PC-9 (cell line): ENCODE results near the gene CNPY3. TPM values are rescaled to one million over a fixed set of nuclear protein-coding genes. Genes with fewer than 3 reads are reported as not detected.
"Not testable (repeated sequence)": the region's sequence is repeated elsewhere in the genome, so short reads cannot be mapped to it uniquely, and the experiment has no call there.

ENCODE experiments used
- BruUV-seq: library from RNA; stranded (reverse); fragments of 400-500 nt; replicated peaks from 2 replicates; lab custom pipeline; 2021; lab: Mats Ljungman, UMichigan
- CTCF ChIA-PET: fragments of 300-600 bp; sonication (Branson Sonifier 250); formaldehyde crosslinking; loops from one replicate; lab custom pipeline; 2022; ENCODE audit warnings: antibody characterized with exemption; lab: Charles Lee
- POLR2A ChIA-PET: fragments of 300-600 bp; sonication (Branson Sonifier 250); formaldehyde crosslinking; loops from one replicate; lab custom pipeline; 2022; ENCODE audit warnings: antibody characterized with exemption; ENCODE audit not compliant: unreplicated experiment; lab: Charles Lee
- DNase-seq, 2 experiments: peaks; one replicate each; pipeline versions ENCODE4 v3.0.0 to v3.0.0-alpha.2; 2015 to 2022; ENCODE audit warnings: mixed read lengths in 1 of 2
- H2AFZ ChIP-seq: fragments of 200-600 bp; sonication (generic); 2 replicates; pipeline ENCODE4 v1.8.1; 2017; ENCODE audit warnings: antibody characterized with exemption
- H3F3A ChIP-seq: fragments of 200-600 bp; sonication (generic); 2 replicates; pipeline ENCODE4 v1.8.1; 2017; ENCODE audit warnings: antibody characterized with exemption, mild to moderate bottlenecking, low read depth; ENCODE audit not compliant: insufficient read depth
- H3K27ac ChIP-seq: fragments of 200-600 bp; sonication (generic); 2 replicates; pipeline ENCODE4 v1.6.1; 2016; ENCODE audit warnings: mixed run types
- H3K27me3 ChIP-seq: fragments of 200-600 bp; sonication (generic); 2 replicates; pipeline ENCODE4 v1.6.1; 2016; ENCODE audit warnings: low read depth, mixed run types; ENCODE audit not compliant: insufficient read depth
- H3K36me3 ChIP-seq: fragments of 200-600 bp; sonication (generic); 2 replicates; pipeline ENCODE4 v1.6.1; 2016; ENCODE audit warnings: low read depth, mixed run types
- H3K4me1 ChIP-seq: fragments of 200-600 bp; sonication (generic); replicated peaks from 2 replicates; pipeline ENCODE4 v1.6.1; 2016; ENCODE audit warnings: mixed run types; ENCODE audit not compliant: insufficient read depth
- H3K4me2 ChIP-seq: fragments of 200-600 bp; sonication (generic); 2 replicates; pipeline ENCODE4 v1.6.1; 2017; ENCODE audit warnings: mixed run types
- H3K4me3 ChIP-seq: fragments of 200-600 bp; sonication (generic); 2 replicates; pipeline ENCODE4 v1.6.1; 2016; ENCODE audit warnings: mixed run types
- H3K79me2 ChIP-seq: fragments of 200-600 bp; sonication (generic); 2 replicates; pipeline ENCODE4 v1.6.1; 2017; ENCODE audit warnings: low read depth, mixed run types
- H3K9me2 ChIP-seq: fragments of 200-600 bp; sonication (generic); 2 replicates; pipeline ENCODE4 v1.8.1; 2017; ENCODE audit warnings: mild to moderate bottlenecking; ENCODE audit not compliant: insufficient read depth
- H3K9me3 ChIP-seq: fragments of 200-600 bp; sonication (generic); 2 replicates; pipeline ENCODE4 v1.8.1; 2016; ENCODE audit warnings: low read depth; ENCODE audit not compliant: insufficient read depth
- H4K20me1 ChIP-seq: fragments of 200-600 bp; sonication (generic); 2 replicates; pipeline ENCODE4 v1.8.1; 2017; ENCODE audit not compliant: insufficient read depth
- EZH2 ChIP-seq: fragments of 200-600 bp; sonication (generic); IDR thresholded peaks from 2 replicates; pipeline ENCODE4 v1.8.0; 2017; ENCODE audit warnings: antibody characterized with exemption, low read depth
- intact Hi-C: fragments of 100-400 bp; cut with micrococcal nuclease; formaldehyde crosslinking; loops from one replicate; pipeline ENCODE4 v1.10.0; 2022; ENCODE audit not compliant: unreplicated experiment
- total RNA-seq: library from RNA; stranded (reverse); gene quantifications from 2 replicates; pipeline ENCODE4 v1.2.3, GENCODE V29; 2021
- TF ChIP-seq, protein P1 (sequence below): fragments of 200-600 bp; sonication (generic); conservative IDR thresholded peaks from 2 replicates; pipeline ENCODE4 v1.6.1; 2017; ENCODE audit warnings: mixed run types, antibody characterized with exemption, mild to moderate bottlenecking, moderate library complexity

The CNPY3 gene
- total RNA-seq, 1 experiment from 2014 or later: 47.7 TPM

DNA sequence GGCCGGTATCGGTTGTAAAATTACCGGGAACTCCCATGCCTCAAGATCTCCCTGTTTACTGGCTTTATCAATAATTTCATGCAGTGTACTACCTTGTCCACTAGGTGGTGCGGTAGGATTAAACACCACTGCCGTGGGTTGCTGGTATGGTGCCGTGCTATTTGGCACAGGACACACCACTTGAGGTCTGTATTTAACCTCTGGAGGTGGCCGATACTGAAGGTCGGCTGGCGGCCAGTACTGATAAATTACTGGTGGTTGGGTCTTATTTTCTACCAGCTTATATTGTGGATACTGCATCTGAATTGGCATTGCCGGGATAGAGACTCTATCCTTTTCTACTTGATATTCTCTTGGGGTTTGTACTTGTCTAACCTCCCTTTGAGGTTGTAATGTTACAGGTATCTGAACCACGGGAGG lies 27.7 kb upstream of the CNPY3 start:
- Histone ChIP-seq H4K20me1 (no peaks in the 10 kb centered on the region), H3K4me2 (peak overlapping the region; percentile 22; the same call in 1 of the 2 replicates), H3K4me1 (no peaks in the 10 kb centered on the region), H3K27me3 (peaks cover 4% of the 10 kb centered on the region; the same call in 1 of the 2 replicates), H3K9me3 (no peaks in the 10 kb centered on the region), H3K79me2 (no peaks in the 10 kb centered on the region), H3K9me2 (no peaks in the 10 kb centered on the region), H3K27ac (no peak overlapping the region), H3F3A (no peaks in the 10 kb centered on the region; the same call in 1 of the 2 replicates), H3K4me3 (no peak overlapping the region), H2AFZ (no peak overlapping the region), H3K36me3 (no peaks in the 10 kb centered on the region)
- no TSS peak for BruUV-seq
- DNase-seq: peak; percentile 68 to 77
- ChIA-PET CTCF (no interaction called here), POLR2A (no interaction called here)
- intact Hi-C loops: loop anchor here (2.0 to 10.0 kb wide), 4 partner anchors 113 to 1553 kb away; partner anchors contain the start of genes KLHDC3 and MEA1
- TF ChIP-seq EZH2: no peak
- TF ChIP-seq, protein P1, sequence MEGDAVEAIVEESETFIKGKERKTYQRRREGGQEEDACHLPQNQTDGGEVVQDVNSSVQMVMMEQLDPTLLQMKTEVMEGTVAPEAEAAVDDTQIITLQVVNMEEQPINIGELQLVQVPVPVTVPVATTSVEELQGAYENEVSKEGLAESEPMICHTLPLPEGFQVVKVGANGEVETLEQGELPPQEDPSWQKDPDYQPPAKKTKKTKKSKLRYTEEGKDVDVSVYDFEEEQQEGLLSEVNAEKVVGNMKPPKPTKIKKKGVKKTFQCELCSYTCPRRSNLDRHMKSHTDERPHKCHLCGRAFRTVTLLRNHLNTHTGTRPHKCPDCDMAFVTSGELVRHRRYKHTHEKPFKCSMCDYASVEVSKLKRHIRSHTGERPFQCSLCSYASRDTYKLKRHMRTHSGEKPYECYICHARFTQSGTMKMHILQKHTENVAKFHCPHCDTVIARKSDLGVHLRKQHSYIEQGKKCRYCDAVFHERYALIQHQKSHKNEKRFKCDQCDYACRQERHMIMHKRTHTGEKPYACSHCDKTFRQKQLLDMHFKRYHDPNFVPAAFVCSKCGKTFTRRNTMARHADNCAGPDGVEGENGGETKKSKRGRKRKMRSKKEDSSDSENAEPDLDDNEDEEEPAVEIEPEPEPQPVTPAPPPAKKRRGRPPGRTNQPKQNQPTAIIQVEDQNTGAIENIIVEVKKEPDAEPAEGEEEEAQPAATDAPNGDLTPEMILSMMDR: peak; percentile 95

DNA sequence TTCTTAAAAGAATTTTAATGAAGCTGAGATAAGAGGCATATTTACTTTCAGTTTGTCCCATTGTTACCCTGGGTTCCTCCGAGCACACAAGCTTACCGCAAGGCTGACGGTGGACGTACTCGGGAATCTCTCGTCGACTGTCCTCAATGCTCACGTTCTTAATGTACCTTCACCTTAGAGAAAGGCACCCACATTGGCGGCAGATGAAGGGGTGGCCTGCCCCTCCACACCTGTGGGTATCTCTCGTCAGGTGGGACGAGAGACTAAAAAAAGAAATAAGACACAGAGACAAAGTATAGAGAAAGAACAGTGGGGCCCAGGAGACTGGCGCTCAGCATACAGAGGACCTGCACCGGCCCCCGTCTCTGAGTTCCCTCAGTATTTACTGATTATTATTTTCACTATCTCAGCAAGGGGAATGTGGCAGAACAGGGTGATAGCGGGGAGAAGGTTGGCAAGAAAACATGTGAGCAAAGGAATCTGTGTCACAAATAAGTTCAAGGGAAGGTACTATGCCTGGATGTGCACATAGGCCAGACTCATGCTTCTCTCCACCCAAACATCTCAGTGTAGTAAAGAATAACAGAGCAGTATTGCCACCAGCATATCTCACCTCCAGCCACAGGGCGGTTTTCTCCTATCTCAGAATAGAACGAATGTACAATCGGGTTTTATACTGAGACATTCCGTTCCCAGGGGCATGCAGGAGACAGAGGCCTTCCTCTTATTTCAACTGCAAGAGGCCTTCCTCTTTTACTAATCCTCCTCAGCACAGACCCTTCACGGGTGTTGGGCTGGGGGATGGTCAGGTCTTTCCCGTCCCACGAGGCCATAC lies 26.6 kb upstream of the CNPY3 start:
- H4K20me1 ChIP-seq, BruUV-seq, DNase-seq, H3K36me3 ChIP-seq, H3K9me3 ChIP-seq, H3K79me2 ChIP-seq, H3K4me3 ChIP-seq, CTCF ChIA-PET, H3K27ac ChIP-seq, H3K4me1 ChIP-seq, H3F3A ChIP-seq, H2AFZ ChIP-seq, H3K27me3 ChIP-seq, H3K4me2 ChIP-seq, H3K9me2 ChIP-seq: not testable (repeated sequence)
- POLR2A ChIA-PET: interaction anchor here (0.7 kb wide), 1 partner anchor 24 kb away, joined by 11 read pairs; no protein-coding TSS in a partner anchor
- intact Hi-C loops: loop anchor here (10.0 kb wide), 3 partner anchors 112 to 1552 kb away; partner anchors contain the start of genes KLHDC3 and MEA1

DNA sequence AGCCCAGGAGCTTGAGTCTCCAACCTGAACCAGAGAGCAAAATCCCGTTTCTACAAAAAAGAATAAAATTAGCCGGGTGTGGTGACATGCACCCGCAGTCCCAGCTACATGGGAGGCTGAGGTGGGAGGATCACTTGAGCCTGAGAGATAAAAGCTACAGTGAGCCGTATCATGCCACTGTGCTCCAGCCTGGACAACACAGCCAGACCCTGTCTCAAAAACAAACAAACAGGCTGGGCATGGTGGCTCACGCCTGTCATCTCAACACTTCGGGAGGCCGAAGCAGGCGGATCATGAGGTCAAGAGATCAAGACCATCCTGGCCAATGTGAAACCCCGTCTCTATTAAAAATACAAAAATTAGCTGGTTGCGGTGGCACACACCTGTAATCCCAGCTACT lies 24.8 kb upstream of the CNPY3 start:
- CTCF ChIA-PET: no interaction called here
- no TSS peak for BruUV-seq
- POLR2A ChIA-PET: no interaction called here

More for the DNA sequence above, 24.8 kb upstream of the CNPY3 start:
- H3K9me3 ChIP-seq: no peaks in the 10 kb centered on the region
- H3K9me2 ChIP-seq: no peaks in the 10 kb centered on the region
- H3K4me1 ChIP-seq: no peaks in the 10 kb centered on the region
- no peaks in the 10 kb centered on the region for H3K79me2 ChIP-seq
- H2AFZ ChIP-seq: no peak overlapping the region
- no peak overlapping the region for H3K4me2 ChIP-seq
- H4K20me1 ChIP-seq: no peaks in the 10 kb centered on the region
- no peaks in the 10 kb centered on the region; the same call in 1 of the 2 replicates for H3F3A ChIP-seq
- H3K36me3 ChIP-seq: no peaks in the 10 kb centered on the region
- H3K4me3 ChIP-seq: no peak overlapping the region
- H3K27me3 ChIP-seq: peaks cover 4% of the 10 kb centered on the region; the same call in 1 of the 2 replicates
- intact Hi-C loops: loop anchor here (10.0 kb wide), 3 partner anchors 110 to 1550 kb away; partner anchors contain the start of genes KLHDC3 and MEA1
- no peak for DNase-seq
- no peak overlapping the region for H3K27ac ChIP-seq
- no peak for TF ChIP-seq EZH2
- TF ChIP-seq, protein P1: no peak
